Astrocyte (in vitro differentiated cells and primary cell): Measurements from ENCODE around the gene GIMAP1.

Experiments used
- CTCF ChIP-seq: IDR thresholded peaks from 2 replicates; pipeline ENCODE4 v1.5.1; 2011; ENCODE audit warnings: low read depth, mild to moderate bottlenecking, inconsistent platforms, low read length, moderate library complexity; ENCODE audit not compliant: insufficient read depth
- EZH2 ChIP-seq: IDR thresholded peaks from 2 replicates; pipeline ENCODE4 v1.6.1; 2012; ENCODE audit warnings: mild to moderate bottlenecking, low read length, inconsistent platforms; ENCODE audit not compliant: insufficient read depth

- TF ChIP-seq CTCF (no peak), EZH2 (no peak)
Measured at GRCh38 chr7:150686030-150686631, 30.3 kb upstream of the GIMAP1 start.
